Epithelial cell of esophagus (primary cell): ENCODE results near the gene IL20.
A peak's percentile ranks its signal among the peaks of the same experiment; 100 is the strongest.

Experiments
- DNase-seq: peaks from one replicate; pipeline ENCODE4 v3.0.0; 2010; ENCODE audit warnings: low read depth
- H3K4me3 ChIP-seq: 2 replicates; pipeline ENCODE4 v1.5.1; 2011; ENCODE audit warnings: mild to moderate bottlenecking, low read length, control low read depth
- CTCF ChIP-seq: IDR thresholded peaks from 2 replicates; pipeline ENCODE4 v1.5.1; 2011; ENCODE audit warnings: low read depth, mild to moderate bottlenecking, low read length, control low read depth, inconsistent platforms; ENCODE audit not compliant: insufficient read depth; ENCODE audit errors: missing control alignments

The IL20 gene

GRCh38 chr1:206885341-206886060, 20.1 kb downstream of the IL20 start:
- no peak overlapping the region for H3K4me3 ChIP-seq
- DNase-seq: peak; percentile 88
- no peak for TF ChIP-seq CTCF

- TF ChIP-seq CTCF: no peak
- no peak overlapping the region for H3K4me3 ChIP-seq
- DNase-seq: no peak
Observed at GRCh38 chr1:206886831-206887230, 21.4 kb downstream of the IL20 start.

- H3K4me3 ChIP-seq: no peak overlapping the region
- TF ChIP-seq CTCF: no peak
Observed at GRCh38 chr1:206887701-206888100, 22.3 kb downstream of the IL20 start.

GRCh38 chr1:206890125-206891060, 25.0 kb downstream of the IL20 start:
- peak; percentile 94 for DNase-seq
- no peak for TF ChIP-seq CTCF
- H3K4me3 ChIP-seq: no peak overlapping the region

More at GRCh38 chr1:206887701-206888100, 22.3 kb downstream of the IL20 start:
- peak; percentile 71 for DNase-seq

GRCh38 chr1:206891412-206891811, 26.0 kb downstream of the IL20 start:
- TF ChIP-seq CTCF: no peak
- no peak overlapping the region for H3K4me3 ChIP-seq
- peak; percentile 50 for DNase-seq

GRCh38 chr1:206892351-206892984, 27.0 kb downstream of the IL20 start:
- no peak for TF ChIP-seq CTCF
- no peak overlapping the region for H3K4me3 ChIP-seq
- peak; percentile 76 for DNase-seq
